Activated CD8-positive, alpha-beta T cell treated with anti-CD3 and anti-CD28 coated beads for 36 hours (primary cell): ENCODE results near the gene USP4. TPM values are rescaled to one million over a fixed set of nuclear protein-coding genes. Genes with fewer than 3 reads are reported as not detected.

ENCODE experiments used
- ATAC-seq: fragments of 200-7000 bp; cut with Tn5 transposase; one replicate; pipeline ENCODE4 v1.10.0; 2021; ENCODE audit warnings: mild to moderate bottlenecking, moderate library complexity
- CTCF ChIA-PET: fragments of 350-600 bp; sonication (Branson Sonifier 250); formaldehyde crosslinking; loops from one replicate; lab custom pipeline; 2021; ENCODE audit warnings: antibody characterized with exemption; lab: Charles Lee
- POLR2A ChIA-PET: fragments of 350-600 bp; sonication (Branson Sonifier 250); formaldehyde crosslinking; loops from one replicate; lab custom pipeline; 2021; ENCODE audit warnings: antibody characterized with exemption; lab: Charles Lee
- DNase-seq: peaks from one replicate; pipeline ENCODE4 v3.0.0-alpha.2; 2020
- H3K27ac Mint-ChIP-seq: one replicate; pipeline ENCODE4 v1.8.0; 2021; ENCODE audit warnings: mild to moderate bottlenecking, mixed read lengths
- H3K27me3 Mint-ChIP-seq: one replicate; pipeline ENCODE4 v1.8.0; 2021; ENCODE audit warnings: mixed read lengths
- H3K36me3 Mint-ChIP-seq: one replicate; pipeline ENCODE4 v1.8.0; 2021; ENCODE audit warnings: low read depth, mixed read lengths
- H3K4me1 Mint-ChIP-seq: one replicate; pipeline ENCODE4 v1.8.0; 2021; ENCODE audit warnings: low read depth, mixed read lengths
- H3K4me3 Mint-ChIP-seq: one replicate; pipeline ENCODE4 v1.8.0; 2021; ENCODE audit warnings: mild to moderate bottlenecking, moderate library complexity, mixed read lengths
- H3K9me3 Mint-ChIP-seq: one replicate; pipeline ENCODE4 v1.8.0; 2021; ENCODE audit warnings: mixed read lengths
- CTCF ChIP-seq: fragments of 200-600 bp; IDR thresholded peaks from one replicate; pipeline ENCODE4 v1.8.0; 2022; ENCODE audit warnings: antibody characterized with exemption, mild to moderate bottlenecking
- intact Hi-C: fragments of 100-400 bp; cut with micrococcal nuclease; formaldehyde crosslinking; loops from one replicate; pipeline ENCODE4 v1.10.0; 2022
- total RNA-seq, 2 experiments: library from RNA; stranded (reverse); gene quantifications; one replicate each; pipeline ENCODE4 v1.2.3, GENCODE V29; 2021

USP4 gene
- 10 to 100 TPM; 62.4 to 67.8 TPM for total RNA-seq

GRCh38 chr3:49339941-49340800 is at the start of gene USP4:
TSS of gene USP4 (minus strand) at chr3:49340053. CDS start at chr3:49340024, 29 bp downstream.
- TF ChIP-seq CTCF, result no peak
- intact Hi-C loops, result loop anchor here (1.0 kb wide), 2 partner anchors 72 to 109 kb away; partner anchors contain the start of gene TCTA
- POLR2A ChIA-PET, result interaction anchor here (0.6 to 3.1 kb wide), 34 partner anchors 10 to 833 kb away, joined by 3 to 37 read pairs (median 4); partner anchors contain the start of genes C3orf62, DAG1, GPX1 and NICN1
- H3K4me1 Mint-ChIP-seq, result peaks cover 40% of the 10 kb centered on the region
- H3K36me3 Mint-ChIP-seq, result peaks cover 11% of the 10 kb centered on the region
- CTCF ChIA-PET, result interaction anchor here (0.7 to 2.6 kb wide), 25 partner anchors 9 to 200 kb away, joined by 3 to 31 read pairs (median 4); partner anchors contain the start of genes DAG1, GPX1, KLHDC8B and RHOA
- ATAC-seq, result peak; percentile 86
- no peaks in the 10 kb centered on the region for H3K27me3 Mint-ChIP-seq
- peak within 1 kb of the TSS; percentile 96 for H3K27ac Mint-ChIP-seq
- peak; percentile 97 for DNase-seq
- no peaks in the 10 kb centered on the region for H3K9me3 Mint-ChIP-seq
- peak within 1 kb of the TSS; percentile 97 for H3K4me3 Mint-ChIP-seq

DNA sequence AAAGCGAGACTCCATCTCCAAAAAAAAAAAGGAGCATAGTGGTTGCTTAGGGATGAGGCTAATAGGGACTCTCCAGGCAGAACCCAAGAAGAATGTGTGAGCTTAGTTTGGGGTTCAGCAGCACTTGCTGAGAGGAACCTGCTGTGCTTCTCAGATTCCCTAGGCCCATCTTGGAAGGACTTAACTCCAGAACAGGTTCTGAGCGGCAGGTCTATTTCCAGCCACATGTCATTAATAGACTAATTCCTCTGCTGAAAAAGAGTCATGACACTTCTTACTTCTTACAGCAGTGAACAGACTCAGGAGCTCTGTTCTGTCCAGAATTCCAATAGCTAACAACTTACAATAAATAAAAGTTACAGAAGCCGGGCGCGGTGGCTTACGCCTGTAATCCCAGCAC is 49.4 kb upstream of the USP4 start:
- Mint-ChIP-seq H3K4me3 (no peak overlapping the region), H3K36me3 (peaks cover 21% of the 10 kb centered on the region), H3K9me3 (no peaks in the 10 kb centered on the region), H3K27me3 (no peaks in the 10 kb centered on the region), H3K4me1 (peaks cover 46% of the 10 kb centered on the region), H3K27ac (no peak overlapping the region)
- TF ChIP-seq CTCF, result no peak
- ChIA-PET CTCF (interaction anchor here (0.8 to 1.7 kb wide), 3 partner anchors 12 to 49 kb away, joined by 3 to 8 read pairs (median 5); partner anchors contain the start of gene USP4), POLR2A (interaction anchor here (1.2 kb wide), 1 partner anchor 23 kb away, joined by 5 read pairs; the partner anchor contains the start of genes RHOA and TCTA)
- ATAC-seq (no peak), DNase-seq (no peak)
- intact Hi-C loops, result no loop called here

DNA sequence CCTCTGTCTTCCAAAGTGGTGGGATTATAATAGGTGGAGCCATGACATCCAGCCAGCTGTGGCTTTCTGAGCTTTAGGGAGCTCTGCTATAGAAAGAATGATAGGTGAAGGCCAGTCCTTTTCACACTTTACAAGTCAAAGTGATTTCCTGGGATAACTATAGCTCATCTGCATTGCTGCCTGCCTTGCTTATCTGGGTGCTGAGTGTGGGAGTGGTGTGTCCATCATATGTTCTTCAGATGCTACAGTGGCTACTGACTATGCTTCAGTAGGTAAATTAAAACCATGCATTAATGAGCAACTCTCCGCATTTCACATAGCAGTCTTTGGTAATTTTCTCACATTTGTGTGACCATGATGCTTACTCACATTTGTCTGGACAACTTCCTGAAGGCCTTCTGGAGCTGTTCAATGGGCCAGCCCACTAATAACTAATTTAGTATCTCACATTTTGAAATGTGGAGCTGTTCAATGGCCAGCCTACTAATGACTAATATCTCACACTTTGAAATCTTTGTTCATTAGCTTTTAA is 48.5 kb upstream of the USP4 start:
- no peak overlapping the region for H3K4me3 Mint-ChIP-seq
- ChIA-PET POLR2A (no interaction called here), CTCF (interaction anchor here (1.2 to 1.7 kb wide), 3 partner anchors 11 to 48 kb away, joined by 4 to 8 read pairs (median 5); partner anchors contain the start of gene USP4)
- no peaks in the 10 kb centered on the region for H3K9me3 Mint-ChIP-seq
- peaks cover 24% of the 10 kb centered on the region for H3K36me3 Mint-ChIP-seq
- DNase-seq (no peak), ATAC-seq (no peak)
- TF ChIP-seq CTCF, result no peak
- intact Hi-C loops, result no loop called here
- H3K4me1 Mint-ChIP-seq, result peaks cover 51% of the 10 kb centered on the region
- peak overlapping the region; percentile 50 for H3K27ac Mint-ChIP-seq
- H3K27me3 Mint-ChIP-seq, result no peaks in the 10 kb centered on the region

DNA sequence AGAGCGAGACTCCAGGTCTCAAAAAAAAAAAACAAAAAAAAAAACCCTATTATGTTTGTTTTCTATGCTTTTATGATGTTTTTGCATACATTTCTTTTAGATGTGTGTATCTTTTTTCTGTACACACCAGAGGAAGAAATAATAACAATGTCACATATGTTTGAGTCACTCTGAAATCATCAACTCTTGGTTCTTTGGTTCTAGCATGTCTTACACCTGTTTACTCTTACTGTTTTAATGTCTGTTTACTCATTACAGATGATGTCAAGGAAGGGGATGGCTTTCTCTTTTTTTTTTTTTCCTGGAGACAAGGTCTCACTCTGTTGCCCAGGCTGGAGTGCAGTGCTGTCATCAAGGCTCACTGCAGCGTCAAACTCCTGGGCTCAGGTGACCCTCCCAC is 47.9 kb upstream of the USP4 start:
- no peak for TF ChIP-seq CTCF
- Mint-ChIP-seq H3K4me1 (peaks cover 51% of the 10 kb centered on the region), H3K9me3 (no peaks in the 10 kb centered on the region), H3K27ac (peak overlapping the region; percentile 62), H3K4me3 (no peak overlapping the region), H3K36me3 (peaks cover 22% of the 10 kb centered on the region), H3K27me3 (no peaks in the 10 kb centered on the region)
- ChIA-PET POLR2A (no interaction called here), CTCF (interaction anchor here (1.2 to 1.7 kb wide), 3 partner anchors 10 to 48 kb away, joined by 4 to 8 read pairs (median 5); partner anchors contain the start of gene USP4)
- intact Hi-C loops, result no loop called here
- DNase-seq (no peak), ATAC-seq (peak; percentile 17)
